Femur (tissue), 1 donor: ENCODE measurements around the gene MTCL3.

Experiments used
- DNase-seq: peaks from one replicate; pipeline ENCODE4 v3.0.0-alpha.2; 2017

The MTCL3 gene

DNA sequence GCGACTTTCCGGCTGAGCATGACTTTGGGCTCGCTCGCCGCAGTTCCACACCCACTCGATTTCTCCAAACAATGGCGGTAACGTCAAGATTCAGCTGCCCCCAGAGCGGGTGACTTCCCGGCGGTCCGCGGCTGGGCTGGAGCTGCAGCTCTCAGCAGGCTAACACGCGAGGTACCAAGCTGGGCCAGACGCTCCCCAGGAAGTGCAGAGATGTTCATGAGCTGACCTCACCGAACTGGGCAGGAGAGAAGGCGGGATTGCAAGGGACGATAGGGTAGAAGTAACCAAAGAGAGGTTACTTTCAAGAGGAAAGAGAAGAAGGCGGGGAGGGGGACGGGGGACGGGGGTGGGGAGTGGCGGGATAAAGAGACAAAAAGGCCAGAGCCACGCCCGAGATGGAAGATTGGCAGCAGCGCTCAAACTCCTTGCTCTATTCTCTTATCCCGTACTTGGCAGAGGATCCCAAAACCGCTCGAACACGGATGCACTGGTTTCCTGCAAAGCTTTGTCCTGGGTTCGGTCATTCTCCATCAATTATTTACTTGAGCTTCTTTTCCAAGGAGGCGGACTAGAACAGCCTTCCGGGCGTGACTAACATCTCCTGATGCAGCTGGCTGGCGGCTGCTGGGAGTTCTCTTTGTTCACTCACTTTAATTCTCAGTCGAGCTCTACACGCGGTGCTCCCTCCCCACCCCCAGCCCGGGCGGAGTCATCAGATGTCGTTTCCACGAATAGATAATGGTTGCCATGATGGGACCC lies at the start of gene MTCL3:
TSS of gene MTCL3 (minus strand) at position 626 of the 759 bp plus-strand sequence.
- no peak for DNase-seq

DNA sequence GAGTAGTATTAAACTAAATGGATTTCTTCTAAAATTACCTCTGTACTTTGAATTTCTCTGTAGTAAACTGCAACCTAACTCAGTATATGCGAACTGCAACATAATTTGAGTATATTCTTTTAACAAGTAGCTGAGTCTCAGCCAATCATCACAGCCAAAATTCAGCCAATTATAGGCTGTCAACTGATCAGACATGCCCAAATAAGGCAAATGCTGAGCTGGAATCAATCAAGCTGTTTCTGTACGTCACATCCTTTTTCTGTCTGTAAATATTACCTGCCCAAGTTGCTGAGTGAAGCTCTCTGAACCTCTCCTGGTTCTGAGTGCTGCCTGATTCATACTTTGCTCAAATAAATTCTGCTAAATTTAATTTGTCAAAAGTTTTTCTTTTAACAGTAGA lies 48.3 kb upstream of the MTCL3 start:
- DNase-seq = no peak

DNA sequence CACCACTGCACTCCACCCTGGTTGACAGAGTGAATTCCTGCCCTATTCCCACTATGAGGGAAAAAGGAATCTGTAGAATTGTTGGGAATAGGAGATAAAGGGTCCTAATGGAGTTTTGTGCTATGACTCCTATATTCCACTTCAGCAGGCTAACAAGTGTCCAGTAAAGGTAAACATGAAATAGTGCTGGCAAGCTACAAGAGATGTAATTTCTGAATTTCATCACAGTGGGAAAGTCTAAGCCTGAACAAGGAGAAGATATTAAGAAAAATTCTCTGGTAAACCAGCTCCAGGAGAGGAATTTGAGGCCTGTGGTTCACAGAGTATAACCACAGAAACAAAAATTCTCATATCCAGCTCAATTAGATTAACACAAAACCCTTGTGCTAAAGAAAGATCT lies 47.5 kb upstream of the MTCL3 start:
- no peak for DNase-seq

DNA sequence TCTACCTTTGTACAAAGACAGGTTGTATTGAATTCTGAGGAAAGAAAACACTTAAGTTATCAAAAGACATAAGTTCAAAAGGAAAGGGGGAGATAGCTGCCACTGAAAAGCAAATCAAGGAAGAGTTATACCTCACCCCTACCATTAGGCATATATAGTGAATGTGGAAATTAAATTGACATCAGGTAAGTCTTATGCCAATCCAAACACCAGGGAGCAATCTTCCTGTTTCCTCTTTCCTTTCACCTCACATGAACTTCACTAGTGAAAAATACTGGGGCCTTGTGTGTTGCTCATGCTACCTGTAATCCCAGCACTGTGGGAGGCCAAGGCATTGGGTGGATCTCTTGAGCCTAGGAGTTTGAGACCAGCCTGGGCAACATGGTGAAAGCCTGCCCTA lies 47.0 kb upstream of the MTCL3 start:
- DNase-seq = no peak

DNA sequence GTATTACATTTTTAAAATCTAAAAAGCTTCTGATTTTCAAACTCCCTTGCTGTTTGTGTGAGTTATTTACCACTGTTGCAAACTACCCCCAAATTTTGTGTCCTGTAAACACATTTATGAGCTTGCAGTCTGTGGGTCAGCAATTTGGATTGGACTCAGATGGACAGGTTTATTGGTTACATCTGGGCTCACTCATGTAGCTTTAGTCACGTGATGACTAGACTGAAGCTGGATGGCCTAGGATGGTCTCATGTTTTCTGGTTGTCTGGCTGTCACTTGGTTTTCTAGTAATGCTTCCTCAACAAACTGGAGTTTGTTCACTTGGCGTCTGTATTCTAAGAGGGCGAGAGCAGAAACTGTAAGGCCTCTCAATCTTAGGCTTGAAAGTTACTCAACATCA lies 45.6 kb upstream of the MTCL3 start:
- no peak for DNase-seq

DNA sequence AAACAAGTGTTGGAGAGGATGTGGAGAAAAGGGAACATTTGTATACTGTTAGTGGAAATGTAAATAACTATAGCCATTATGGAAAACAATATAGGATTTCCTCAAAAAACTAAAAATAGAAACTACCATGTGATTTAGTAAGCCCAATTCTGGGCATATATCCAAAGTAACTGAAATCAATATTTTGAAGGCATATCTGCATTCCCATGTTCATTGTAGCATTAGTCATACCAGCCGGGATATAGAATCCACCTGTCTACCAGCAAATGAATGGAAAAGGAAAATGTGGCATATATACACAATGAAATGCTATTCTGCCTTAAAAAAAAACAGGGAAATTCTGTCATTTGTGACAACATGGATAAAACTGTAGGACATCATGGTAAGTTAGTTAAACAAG lies 42.5 kb upstream of the MTCL3 start:
- no peak for DNase-seq

DNA sequence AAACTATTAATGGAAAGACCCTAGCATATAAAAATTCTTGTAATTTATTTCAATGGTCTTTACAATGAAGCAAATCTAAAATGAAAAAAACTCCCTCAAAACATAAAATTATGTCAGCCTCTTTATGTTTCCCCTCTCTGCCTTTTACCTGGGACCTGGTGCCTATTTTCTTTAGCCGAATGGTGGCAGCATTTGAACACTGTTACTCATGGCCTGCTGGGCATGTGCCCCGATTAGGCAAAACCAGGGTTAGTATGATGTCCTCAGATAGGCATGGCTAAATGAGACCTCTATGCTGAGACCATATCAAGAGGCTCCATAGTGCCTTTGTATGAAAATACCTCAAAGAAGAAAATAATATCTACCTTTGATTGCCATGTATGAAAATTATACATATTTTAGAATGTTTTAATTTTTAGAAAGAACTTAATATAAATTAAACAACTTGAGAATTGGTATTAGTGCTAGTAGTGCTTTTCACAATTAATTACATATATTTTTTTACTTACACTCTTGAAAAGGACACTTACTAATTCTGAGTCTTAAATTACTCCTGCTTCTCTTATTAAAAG lies 35.4 kb upstream of the MTCL3 start:
- DNase-seq = no peak

DNA sequence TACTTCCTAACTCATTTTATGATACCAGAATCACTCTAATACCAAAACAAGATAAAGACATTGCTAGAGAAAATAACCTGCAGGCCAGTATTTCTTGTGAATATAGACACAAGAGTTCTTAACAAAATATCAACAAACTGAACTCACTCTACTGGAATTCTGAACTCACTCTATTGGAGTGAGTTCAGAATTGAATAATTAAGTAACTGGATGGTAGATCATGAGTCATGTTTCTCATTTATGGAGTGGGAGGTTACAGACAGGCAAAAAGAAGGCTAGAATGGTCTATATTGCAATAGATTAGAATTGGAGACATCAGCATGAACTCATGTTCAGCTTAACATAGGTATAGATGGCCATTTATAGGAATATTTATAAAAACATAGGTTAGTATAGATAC lies 31.3 kb upstream of the MTCL3 start:
- no peak for DNase-seq

DNA sequence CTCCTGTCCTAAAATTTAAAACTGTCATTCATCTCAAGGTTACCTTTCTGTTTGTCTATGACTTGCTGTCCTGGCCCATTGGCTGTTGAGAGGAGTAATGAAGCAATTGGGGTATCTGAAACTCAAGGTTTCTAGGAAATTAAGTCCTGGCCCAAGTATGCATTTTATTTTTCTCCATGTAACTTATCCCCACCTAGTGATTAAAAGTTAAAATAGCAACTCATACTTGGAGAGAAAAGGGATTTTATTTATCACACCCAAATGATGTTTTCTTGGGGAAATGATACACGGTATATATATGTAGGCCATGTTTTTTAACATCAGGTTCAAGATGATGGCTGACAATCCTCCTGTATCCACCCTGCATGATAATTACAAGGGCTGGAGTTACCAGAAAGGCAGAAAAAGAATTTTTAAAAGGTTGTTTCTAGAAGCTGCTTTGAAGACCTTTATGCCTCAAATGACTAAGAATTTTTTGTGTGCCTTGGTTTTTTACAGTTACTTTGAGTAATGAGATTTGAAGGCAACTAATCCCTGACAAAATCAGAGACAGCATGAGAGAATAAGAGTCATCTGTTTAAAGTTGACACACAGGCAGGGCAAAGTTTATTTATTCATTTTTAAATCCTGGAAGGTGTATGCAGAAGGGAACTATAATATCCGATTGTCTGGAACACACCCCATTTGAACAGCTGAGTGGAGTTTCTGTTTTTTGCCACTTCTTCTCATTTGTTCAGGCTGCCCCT lies 28.9 kb upstream of the MTCL3 start:
- no peak for DNase-seq

DNA sequence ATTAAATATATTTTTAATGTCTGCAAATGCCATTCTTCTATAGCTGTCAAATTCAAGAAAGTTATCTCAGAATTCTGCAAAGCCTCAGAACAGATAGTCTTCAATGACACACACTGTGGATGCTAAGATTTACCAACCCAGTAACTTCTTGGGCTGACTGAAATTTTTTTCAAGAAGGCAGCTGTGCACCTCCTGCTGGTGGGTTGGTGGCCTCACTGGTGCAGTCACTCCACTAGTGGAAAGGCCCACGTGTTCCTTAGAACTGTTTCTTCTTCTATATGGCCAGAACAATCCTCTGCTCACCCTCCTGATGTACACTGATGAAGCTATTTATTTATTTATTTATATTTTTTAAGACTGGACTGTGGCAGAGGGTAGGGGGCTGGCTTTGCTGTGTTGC lies 28.1 kb upstream of the MTCL3 start:
- no peak for DNase-seq

DNA sequence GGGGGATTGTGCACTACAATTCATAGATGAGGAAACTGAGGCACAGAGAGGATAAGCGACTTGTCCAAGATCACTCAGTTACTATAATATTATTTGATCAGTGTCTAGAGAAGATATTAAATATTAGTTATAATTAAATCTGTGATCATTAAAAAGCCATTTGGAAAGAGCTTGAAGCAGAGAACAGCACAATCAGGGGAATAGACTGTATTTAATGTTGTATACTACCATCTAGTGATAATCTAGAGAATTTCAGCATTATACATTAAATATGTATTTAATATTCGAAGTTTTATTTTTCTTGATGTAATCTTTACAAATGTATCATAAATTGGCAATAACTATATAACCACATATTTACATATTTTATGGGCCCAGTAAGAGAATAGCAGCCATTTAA lies 20.1 kb upstream of the MTCL3 start:
- DNase-seq = no peak

DNA sequence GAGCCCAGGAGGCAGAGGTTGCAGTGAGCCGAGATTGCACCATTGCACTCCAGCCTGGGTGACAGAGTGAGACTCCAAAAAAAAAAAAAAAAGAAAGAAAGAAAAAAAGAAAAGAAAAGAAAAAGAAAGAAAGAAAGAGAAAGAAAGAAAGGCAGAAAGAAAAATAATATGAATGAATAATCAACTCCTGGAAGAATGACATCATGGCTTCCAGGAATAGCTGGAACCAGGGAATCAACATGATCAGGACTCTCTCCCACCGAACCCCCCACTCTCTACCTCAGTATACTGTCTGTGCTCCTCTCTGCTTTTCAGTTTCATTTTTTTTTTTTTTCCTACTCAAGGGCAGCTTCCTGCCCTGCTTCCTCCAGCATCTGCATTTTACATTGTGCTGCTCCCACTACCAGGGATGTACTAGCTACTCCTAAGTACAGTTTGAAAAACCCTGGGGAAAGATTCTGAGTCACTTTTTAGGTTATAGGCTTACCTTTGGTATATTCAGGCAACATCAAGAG lies 19.7 kb upstream of the MTCL3 start:
- no peak for DNase-seq

DNA sequence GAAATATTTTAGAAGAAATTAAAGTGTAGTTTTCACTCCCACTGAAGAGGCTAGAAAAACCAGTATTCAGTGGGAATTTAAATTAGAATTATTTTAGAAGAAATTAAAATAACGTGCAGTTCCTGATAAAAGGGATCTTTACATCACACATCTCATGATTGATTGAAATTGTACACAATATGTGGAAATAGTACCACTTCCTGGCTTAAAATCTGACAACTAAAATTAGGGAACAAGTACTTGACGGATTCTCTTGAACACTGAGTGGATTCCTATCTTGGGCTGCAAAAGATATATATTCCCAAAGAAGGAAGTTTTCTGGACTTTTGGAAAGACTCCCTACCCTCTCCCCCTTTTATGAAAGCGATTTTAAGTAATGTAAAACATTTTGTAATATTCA lies 14.6 kb upstream of the MTCL3 start:
- no peak for DNase-seq

DNA sequence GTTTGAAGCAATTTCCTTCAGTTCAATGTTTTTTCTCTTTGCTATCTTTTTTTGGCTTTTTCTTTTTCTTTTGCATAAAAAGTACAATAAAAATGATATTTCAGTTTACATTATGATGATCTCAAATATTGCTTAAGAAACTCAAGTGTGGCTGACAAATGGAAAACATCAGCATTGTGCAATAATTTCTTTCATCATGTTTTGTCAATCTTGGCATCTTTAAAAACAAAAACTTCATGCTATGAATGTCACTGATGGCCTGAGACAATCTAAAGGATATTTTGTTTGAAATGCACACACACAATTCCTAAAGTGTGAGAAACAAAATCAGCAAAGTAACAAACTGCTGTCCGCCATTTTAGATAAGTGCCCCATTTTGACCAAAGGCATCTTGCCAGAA lies 13.9 kb upstream of the MTCL3 start:
- no peak for DNase-seq

DNA sequence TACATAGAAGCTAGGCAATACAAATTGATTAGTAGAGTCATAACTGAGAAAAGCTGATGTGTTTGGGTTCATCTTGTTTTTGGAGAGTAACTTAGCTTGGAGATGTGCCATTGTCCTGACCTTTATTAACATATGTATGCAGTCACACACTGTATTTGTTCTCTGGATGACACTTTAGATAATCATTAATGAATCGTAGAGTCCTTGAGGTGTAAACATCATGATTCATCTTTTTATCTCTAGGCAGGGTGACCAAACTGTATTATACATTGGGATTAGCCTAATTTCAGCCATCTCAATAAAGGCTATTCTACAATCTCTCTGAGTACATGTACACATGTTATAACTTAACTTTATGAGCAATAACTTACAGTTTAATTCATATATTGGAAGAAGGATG lies 3.6 kb upstream of the MTCL3 start:
- no peak for DNase-seq

DNA sequence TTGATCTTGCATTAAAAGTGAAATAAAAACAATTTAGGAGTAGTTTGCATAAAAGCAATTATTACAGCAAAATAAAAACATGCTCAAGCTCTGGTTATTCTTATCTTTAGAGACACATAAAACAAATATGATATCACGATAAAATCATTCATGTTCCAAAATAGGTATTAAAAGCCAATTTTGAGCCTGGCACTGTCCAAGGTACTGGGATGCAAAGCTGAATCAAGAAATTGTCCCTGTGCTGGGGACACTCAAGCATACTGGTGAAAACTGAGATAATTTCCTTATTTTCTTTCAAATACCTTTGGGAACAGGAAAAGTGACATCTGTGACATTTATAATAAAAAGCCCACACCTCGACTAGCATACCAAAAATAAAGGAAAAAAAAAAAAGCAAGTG lies 931 bp upstream of the MTCL3 start:
- DNase-seq = no peak

DNA sequence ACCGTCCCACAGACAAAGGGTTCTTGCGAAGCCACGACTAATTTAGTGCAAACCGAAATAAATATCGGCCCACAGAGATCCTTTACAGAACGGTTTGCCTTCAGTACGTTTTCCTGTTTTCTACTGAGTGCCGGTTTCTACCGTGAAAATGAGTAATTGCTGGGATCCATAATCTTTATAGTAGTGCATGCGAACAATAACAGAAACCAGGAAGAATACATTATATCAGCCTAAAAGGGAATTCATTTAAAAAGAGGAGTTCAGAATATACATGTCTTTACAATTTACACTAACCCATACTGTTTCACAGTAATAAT lies 292 bp upstream of the MTCL3 start:
- no peak for DNase-seq

DNA sequence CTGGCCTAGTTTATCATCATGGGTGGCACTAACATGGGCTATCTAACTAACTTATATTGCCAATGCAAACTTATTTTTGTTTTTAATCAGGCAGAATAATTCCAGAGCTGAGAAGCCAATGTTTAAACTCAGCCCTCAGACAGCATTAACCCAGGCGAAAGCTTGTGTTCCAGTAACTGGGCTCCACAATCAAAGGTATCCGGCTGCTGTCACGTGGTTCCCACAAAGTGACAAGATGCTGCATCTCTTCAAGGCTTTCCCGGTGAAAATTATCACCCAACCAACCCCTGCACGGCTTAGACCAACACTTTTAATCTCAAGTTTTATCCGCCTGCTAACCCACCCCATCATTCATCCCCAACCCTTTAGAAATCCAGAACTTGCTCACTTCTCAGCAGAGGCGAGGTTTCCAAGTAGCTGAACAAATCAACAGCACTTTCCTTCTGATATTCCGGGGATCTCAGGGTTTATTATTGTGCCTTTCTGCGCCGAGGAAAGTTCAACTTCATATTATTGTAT lies 885 bp downstream of the MTCL3 start:
- no peak for DNase-seq

DNA sequence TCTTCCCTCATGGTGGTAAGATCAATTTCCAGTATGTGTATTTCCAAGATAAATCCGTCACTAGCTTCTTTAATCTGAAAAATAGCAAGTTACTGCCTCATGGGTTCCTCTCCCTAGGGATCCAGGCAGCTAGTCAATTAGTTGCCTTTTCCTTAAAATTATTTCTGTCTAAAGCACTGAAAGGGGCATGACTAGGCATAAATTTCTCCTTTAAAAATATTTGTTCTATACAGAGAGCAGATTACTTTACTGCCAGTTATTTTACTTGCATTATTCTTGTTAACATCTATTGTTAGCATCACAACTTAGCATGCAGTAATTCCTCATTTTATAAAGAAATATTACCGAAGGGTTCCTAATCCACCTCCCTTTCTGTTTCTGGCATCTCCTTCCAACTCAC lies 1.4 kb downstream of the MTCL3 start:
- no peak for DNase-seq

DNA sequence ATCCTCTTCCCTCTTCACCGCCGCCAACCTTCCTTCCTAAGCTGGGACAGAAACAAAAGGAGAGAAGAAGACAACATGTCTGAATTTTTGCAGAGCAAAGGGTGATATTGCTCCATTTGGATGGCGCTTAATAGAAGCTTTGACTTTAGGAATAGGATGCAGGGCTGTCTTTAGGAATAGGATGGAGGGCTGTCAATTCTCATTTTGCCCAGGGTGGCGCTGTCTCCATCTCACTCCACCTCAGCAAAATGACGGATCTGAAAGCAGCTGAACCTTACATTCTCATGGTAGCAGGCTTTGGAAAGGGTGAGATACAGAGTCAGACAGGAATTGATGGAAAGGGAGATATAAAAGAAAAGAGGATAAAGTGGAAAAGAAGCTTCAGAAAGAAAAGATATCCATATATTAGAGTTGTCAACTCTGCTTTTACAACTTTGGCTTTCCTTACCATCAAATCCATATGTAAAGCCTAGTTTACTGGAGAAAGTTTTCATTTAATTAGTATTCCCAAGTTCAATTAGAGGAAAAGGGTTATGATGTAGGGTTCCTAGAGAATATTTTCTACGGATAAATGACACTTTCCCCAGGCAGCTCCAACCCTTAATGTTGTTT lies 2.4 kb downstream of the MTCL3 start:
- DNase-seq = peak; percentile 26

DNA sequence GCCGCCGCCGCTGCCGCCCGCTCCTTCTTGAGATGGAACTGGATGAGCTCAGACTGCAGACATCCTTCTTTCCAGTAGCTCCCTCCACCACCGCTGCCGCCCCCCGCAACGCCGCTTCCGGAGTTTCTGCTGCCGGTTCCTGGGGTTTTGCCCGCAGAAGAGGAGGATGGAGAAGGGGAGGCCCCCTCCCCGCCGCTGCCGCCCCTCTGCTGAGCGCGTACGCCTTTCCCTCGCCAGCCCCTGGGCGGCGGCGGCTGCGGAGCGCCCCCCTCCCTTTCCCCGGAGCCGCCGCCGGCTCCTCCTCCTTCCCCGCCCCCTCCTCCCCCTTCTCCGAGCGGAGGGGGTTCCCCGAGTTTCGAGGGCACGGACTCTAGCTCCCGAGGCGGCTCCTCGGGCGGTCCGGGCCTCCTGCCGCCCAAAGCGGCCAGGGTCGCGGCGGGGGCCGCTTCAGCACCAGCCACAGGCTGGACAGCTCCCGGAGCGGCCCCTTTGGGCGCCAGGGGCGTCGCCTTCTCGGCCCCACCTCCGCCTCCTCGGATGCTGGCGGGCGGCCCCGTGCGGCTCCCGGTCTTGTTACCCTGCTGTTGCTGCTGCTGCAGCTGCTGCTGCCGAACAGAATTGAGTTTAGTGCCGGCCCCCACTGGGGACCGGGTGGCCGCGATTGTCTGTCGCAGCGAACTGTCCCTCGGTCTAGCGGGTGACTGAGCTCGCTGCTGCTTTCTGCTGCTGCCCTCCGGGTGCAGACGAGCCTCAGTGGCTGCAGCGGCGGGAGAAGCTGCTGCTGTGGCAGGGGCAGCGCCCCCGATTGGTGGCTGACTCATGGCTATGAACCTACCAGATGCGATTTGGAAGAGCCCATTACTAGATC lies 3.1 kb downstream of the MTCL3 start:
- DNase-seq = peak; percentile 87

DNA sequence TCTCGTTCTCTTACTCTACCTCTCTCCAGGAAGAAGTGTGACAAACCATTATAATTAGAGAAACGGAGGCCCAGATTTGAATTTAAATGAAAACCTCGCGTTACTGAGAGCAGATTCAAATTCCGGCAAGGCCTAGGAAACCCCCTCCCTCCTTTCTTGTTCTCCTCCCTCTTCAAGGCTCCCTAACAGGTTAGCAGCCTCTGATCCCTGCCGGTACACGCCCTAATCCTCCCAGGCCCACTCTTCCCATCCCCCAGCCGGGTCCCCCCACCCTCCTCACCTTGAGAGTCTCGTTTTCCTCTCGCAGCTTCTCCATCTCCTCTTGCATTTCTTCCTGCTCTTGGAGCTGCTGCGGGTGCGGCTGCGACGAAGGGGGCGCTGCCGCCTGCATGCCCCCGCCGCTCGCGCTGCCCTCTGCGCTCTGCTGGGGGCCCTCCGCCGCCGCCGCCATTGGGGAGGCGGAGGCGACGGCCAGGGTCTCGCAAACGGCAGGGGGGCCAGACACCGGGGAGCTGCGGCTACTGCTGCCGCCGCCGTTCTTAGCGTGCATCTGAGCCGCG lies 3.8 kb downstream of the MTCL3 start:
- no peak for DNase-seq
